Panc1 (cell line): ENCODE data around the gene TJP2. TPM values are rescaled to one million over a fixed set of nuclear protein-coding genes. Genes with fewer than 3 reads are reported as not detected.

Source experiments
- ATAC-seq: fragments of 200-7000 bp; cut with Tn5 transposase; 2 replicates; pipeline ENCODE4 v1.9.1; 2020; ENCODE audit warnings: mild to moderate bottlenecking, moderate library complexity
- BruUV-seq: library from RNA; stranded (reverse); fragments of 400-500 nt; replicated peaks from 2 replicates; lab custom pipeline; 2021; lab: Mats Ljungman, UMichigan
- CTCF ChIA-PET: fragments of 300-600 bp; sonication (Branson Sonifier 250); formaldehyde crosslinking; loops from one replicate; lab custom pipeline; 2022; ENCODE audit warnings: antibody characterized with exemption; lab: Charles Lee
- POLR2A ChIA-PET: fragments of 300-600 bp; sonication (Branson Sonifier 250); formaldehyde crosslinking; loops from one replicate; lab custom pipeline; 2022; ENCODE audit warnings: antibody characterized with exemption; lab: Charles Lee
- DNase-seq: peaks from one replicate; pipeline ENCODE4 v3.0.0-alpha.2; 2010; ENCODE audit warnings: low read depth, low spot score
- H3K27ac ChIP-seq: 2 replicates; pipeline ENCODE4 v1.5.1; 2011; ENCODE audit warnings: mild to moderate bottlenecking, low read length, inconsistent platforms
- H3K27me3 ChIP-seq: fragments of 200-500 bp; sonication (Bioruptor generic); 2 replicates; pipeline ENCODE4 v1.6.0; 2014; ENCODE audit warnings: low read length, inconsistent platforms; ENCODE audit not compliant: control insufficient read depth, insufficient read depth
- H3K36me3 ChIP-seq: fragments of 200-500 bp; sonication (Bioruptor generic); 2 replicates; pipeline ENCODE4 v1.5.1; 2014; ENCODE audit warnings: inconsistent platforms, mild to moderate bottlenecking, low read length, moderate library complexity; ENCODE audit not compliant: control insufficient read depth, insufficient read depth
- H3K4me1 ChIP-seq: 2 replicates; pipeline ENCODE4 v1.5.1; 2011; ENCODE audit warnings: inconsistent platforms, mild to moderate bottlenecking, low read length, moderate library complexity; ENCODE audit not compliant: control insufficient read depth, insufficient read depth
- H3K4me3 ChIP-seq, 2 experiments: 2 replicates each; pipeline ENCODE4 v1.5.1; 2011 to 2012; ENCODE audit warnings: low read depth in 2 of 2, low read length in 2 of 2, mild to moderate bottlenecking in 2 of 2, inconsistent platforms in 1 of 2, moderate library complexity in 1 of 2
- H3K9me3 ChIP-seq: fragments of 200-500 bp; sonication (Bioruptor generic); 2 replicates; pipeline ENCODE4 v1.5.1; 2014; ENCODE audit warnings: low read depth, mild to moderate bottlenecking, inconsistent platforms, low read length, moderate library complexity; ENCODE audit not compliant: control insufficient read depth, insufficient read depth
- POLR2AphosphoS5 ChIP-seq: IDR thresholded peaks from 2 replicates; pipeline ENCODE4 v1.6.1; 2012; ENCODE audit warnings: mild to moderate bottlenecking, low read depth, low read length, moderate library complexity
- SIN3A ChIP-seq: IDR thresholded peaks from 2 replicates; pipeline ENCODE4 v1.6.1; 2012; ENCODE audit warnings: low read depth, mild to moderate bottlenecking, low read length, moderate library complexity, borderline replicate concordance; ENCODE audit not compliant: insufficient read depth
- TCF7L2 ChIP-seq: IDR thresholded peaks from 2 replicates; pipeline ENCODE4 v1.6.1; 2011; ENCODE audit warnings: mild to moderate bottlenecking, low read depth, low read length, inconsistent platforms
- in situ Hi-C: cut with HindIII; loops from 2 replicates; pipeline ENCODE4 v1.10.0; 2016; ENCODE audit warnings: low sequenced_read_pairs, low pct_unique_long_range_greater_than_20kb
- intact Hi-C: fragments of 100-400 bp; cut with micrococcal nuclease; formaldehyde crosslinking; loops from one replicate; pipeline ENCODE4 v1.10.0; 2022; ENCODE audit not compliant: unreplicated experiment
- total RNA-seq: library from RNA; stranded (reverse); gene quantifications from one replicate; pipeline ENCODE4 v1.2.1, GENCODE V29; 2021; ENCODE audit not compliant: unreplicated experiment
- TF ChIP-seq, protein P1 (sequence below): fragments of 450-650 bp; IDR thresholded peaks from 2 replicates; pipeline ENCODE4 v1.5.1; 2017; ENCODE audit warnings: mild to moderate bottlenecking
- TF ChIP-seq, protein P2 (sequence below), 2 experiments: IDR thresholded peaks; 2 replicates each; pipeline ENCODE4 v1.6.1; 2011 to 2012; ENCODE audit warnings: low read depth in 2 of 2, control low read depth in 1 of 2, low read length in 1 of 2, mild to moderate bottlenecking in 1 of 2, moderate library complexity in 1 of 2; ENCODE audit not compliant: insufficient read depth in 1 of 2

Gene TJP2
- total RNA-seq, 1 experiment from 2014 or later: 40.2 TPM

DNA sequence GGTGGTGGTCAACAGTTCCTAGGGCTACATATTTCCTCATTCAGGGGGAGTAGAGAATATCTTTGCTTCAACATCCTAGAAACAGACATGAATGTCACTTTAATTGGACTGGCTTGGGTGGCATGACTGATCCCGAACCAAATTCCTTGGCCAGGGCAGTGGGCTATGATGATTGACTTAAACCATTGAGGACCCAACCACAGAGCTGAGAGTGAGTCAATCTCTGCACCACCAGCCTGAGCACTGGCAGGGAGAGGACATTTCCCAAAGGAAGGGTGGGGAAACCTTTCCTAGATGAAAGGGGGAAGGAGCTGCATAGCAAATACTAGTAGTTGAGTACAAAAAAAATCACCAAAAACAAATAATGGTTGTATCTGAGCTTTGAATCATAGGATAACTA, 98.1 kb downstream of the TJP2 start:
- DNase-seq: no peak
- no peak overlapping the region for H3K27ac ChIP-seq
- ATAC-seq: no peak
- in situ Hi-C loops (no loop called here), intact Hi-C loops (loop anchor here (10.0 kb wide), 1 partner anchor 63 kb away; no protein-coding TSS in a partner anchor)
- no peaks in the 10 kb centered on the region for H3K9me3 ChIP-seq
- no peak overlapping the region for H3K4me3 ChIP-seq
- ChIA-PET CTCF (interaction anchor here (0.6 kb wide), 1 partner anchor 64 kb away, joined by 3 read pairs; no protein-coding TSS in a partner anchor), POLR2A (no interaction called here)
- no peaks in the 10 kb centered on the region for H3K27me3 ChIP-seq
- no peak for TF ChIP-seq TCF7L2
- TF ChIP-seq, protein P1, sequence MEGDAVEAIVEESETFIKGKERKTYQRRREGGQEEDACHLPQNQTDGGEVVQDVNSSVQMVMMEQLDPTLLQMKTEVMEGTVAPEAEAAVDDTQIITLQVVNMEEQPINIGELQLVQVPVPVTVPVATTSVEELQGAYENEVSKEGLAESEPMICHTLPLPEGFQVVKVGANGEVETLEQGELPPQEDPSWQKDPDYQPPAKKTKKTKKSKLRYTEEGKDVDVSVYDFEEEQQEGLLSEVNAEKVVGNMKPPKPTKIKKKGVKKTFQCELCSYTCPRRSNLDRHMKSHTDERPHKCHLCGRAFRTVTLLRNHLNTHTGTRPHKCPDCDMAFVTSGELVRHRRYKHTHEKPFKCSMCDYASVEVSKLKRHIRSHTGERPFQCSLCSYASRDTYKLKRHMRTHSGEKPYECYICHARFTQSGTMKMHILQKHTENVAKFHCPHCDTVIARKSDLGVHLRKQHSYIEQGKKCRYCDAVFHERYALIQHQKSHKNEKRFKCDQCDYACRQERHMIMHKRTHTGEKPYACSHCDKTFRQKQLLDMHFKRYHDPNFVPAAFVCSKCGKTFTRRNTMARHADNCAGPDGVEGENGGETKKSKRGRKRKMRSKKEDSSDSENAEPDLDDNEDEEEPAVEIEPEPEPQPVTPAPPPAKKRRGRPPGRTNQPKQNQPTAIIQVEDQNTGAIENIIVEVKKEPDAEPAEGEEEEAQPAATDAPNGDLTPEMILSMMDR: no peak
- TF ChIP-seq POLR2AphosphoS5: no peak
- TF ChIP-seq, protein P2, sequence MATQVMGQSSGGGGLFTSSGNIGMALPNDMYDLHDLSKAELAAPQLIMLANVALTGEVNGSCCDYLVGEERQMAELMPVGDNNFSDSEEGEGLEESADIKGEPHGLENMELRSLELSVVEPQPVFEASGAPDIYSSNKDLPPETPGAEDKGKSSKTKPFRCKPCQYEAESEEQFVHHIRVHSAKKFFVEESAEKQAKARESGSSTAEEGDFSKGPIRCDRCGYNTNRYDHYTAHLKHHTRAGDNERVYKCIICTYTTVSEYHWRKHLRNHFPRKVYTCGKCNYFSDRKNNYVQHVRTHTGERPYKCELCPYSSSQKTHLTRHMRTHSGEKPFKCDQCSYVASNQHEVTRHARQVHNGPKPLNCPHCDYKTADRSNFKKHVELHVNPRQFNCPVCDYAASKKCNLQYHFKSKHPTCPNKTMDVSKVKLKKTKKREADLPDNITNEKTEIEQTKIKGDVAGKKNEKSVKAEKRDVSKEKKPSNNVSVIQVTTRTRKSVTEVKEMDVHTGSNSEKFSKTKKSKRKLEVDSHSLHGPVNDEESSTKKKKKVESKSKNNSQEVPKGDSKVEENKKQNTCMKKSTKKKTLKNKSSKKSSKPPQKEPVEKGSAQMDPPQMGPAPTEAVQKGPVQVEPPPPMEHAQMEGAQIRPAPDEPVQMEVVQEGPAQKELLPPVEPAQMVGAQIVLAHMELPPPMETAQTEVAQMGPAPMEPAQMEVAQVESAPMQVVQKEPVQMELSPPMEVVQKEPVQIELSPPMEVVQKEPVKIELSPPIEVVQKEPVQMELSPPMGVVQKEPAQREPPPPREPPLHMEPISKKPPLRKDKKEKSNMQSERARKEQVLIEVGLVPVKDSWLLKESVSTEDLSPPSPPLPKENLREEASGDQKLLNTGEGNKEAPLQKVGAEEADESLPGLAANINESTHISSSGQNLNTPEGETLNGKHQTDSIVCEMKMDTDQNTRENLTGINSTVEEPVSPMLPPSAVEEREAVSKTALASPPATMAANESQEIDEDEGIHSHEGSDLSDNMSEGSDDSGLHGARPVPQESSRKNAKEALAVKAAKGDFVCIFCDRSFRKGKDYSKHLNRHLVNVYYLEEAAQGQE (IDR thresholded peaks at IDR 0.05; ENCODE audit: insufficient read depth in 1 of 2, low read depth in 2 of 2, low read length in 1 of 2): no peak
- TF ChIP-seq SIN3A: no peak
- no TSS peak for BruUV-seq
- H3K4me1 ChIP-seq: no peaks in the 10 kb centered on the region
- no peaks in the 10 kb centered on the region for H3K36me3 ChIP-seq

DNA sequence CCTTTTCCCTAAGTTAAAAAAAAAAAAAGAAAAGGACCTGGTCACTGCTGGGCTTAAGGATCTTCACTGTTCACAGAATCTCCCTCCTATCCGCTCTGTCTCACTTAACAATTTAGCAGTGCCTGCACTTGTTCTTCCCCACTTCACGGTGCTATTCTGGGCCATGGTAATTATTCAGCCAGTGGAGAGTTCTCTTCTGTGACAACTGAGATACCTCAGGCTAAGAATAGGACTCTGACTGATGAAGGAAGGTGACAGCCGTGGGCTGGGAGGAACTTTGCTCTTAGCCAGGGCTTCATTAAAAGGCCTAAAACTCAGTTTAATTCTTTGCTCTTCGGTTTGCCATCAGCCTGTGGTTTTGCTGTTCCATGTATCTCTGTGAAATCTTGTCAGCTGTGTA, 99.1 kb downstream of the TJP2 start:
- Histone ChIP-seq H3K27me3 (no peaks in the 10 kb centered on the region), H3K4me3 (no peak overlapping the region), H3K36me3 (no peaks in the 10 kb centered on the region), H3K27ac (no peak overlapping the region), H3K4me1 (no peaks in the 10 kb centered on the region), H3K9me3 (no peaks in the 10 kb centered on the region)
- ChIA-PET POLR2A (no interaction called here), CTCF (no interaction called here)
- BruUV-seq: no TSS peak
- no peak for DNase-seq
- in situ Hi-C loops (no loop called here), intact Hi-C loops (loop anchor here (10.0 kb wide), 1 partner anchor 62 kb away; no protein-coding TSS in a partner anchor)
- no peak for ATAC-seq
- no peak for TF ChIP-seq SIN3A
- TF ChIP-seq POLR2AphosphoS5: no peak
- TF ChIP-seq, protein P1: no peak
- TF ChIP-seq, protein P2 (IDR thresholded peaks at IDR 0.05; ENCODE audit: insufficient read depth in 1 of 2, low read depth in 2 of 2, low read length in 1 of 2): no peak
- no peak for TF ChIP-seq TCF7L2
